ENCODE measurements around the gene SMAP1. TPM values are rescaled to one million over a fixed set of nuclear protein-coding genes. Genes with fewer than 3 reads are reported as not detected.

Gene SMAP1
- total and polyA plus RNA-seq, 9 of the 15 experiments (the other 6 are each of a cell fraction or from before 2014, with no cell fraction given) = 11.4 to 26.4 (median 15.5) TPM

- TF ChIP-seq, protein P1, sequence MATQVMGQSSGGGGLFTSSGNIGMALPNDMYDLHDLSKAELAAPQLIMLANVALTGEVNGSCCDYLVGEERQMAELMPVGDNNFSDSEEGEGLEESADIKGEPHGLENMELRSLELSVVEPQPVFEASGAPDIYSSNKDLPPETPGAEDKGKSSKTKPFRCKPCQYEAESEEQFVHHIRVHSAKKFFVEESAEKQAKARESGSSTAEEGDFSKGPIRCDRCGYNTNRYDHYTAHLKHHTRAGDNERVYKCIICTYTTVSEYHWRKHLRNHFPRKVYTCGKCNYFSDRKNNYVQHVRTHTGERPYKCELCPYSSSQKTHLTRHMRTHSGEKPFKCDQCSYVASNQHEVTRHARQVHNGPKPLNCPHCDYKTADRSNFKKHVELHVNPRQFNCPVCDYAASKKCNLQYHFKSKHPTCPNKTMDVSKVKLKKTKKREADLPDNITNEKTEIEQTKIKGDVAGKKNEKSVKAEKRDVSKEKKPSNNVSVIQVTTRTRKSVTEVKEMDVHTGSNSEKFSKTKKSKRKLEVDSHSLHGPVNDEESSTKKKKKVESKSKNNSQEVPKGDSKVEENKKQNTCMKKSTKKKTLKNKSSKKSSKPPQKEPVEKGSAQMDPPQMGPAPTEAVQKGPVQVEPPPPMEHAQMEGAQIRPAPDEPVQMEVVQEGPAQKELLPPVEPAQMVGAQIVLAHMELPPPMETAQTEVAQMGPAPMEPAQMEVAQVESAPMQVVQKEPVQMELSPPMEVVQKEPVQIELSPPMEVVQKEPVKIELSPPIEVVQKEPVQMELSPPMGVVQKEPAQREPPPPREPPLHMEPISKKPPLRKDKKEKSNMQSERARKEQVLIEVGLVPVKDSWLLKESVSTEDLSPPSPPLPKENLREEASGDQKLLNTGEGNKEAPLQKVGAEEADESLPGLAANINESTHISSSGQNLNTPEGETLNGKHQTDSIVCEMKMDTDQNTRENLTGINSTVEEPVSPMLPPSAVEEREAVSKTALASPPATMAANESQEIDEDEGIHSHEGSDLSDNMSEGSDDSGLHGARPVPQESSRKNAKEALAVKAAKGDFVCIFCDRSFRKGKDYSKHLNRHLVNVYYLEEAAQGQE (IDR thresholded peaks at IDR 0.05; ENCODE audit: borderline replicate concordance) = peak; percentile 50; the same call in 1 of the 2 replicates
- TF ChIP-seq, protein P1 (CRISPR knock-in tag; IDR thresholded peaks at IDR 0.05; ENCODE audit: low read depth) = no peak
- no peak for TF ChIP-seq CEBPG (CRISPR knock-in tag; IDR thresholded peaks at IDR 0.05)
- TF ChIP-seq CEBPG (tag; conservative IDR thresholded peaks at IDR 0.05 in 1 of 2, IDR thresholded peaks at IDR 0.05 in 1 of 2) = peak; percentile 52 to 60; a peak in 3 of 4 replicates
- TF ChIP-seq, protein P2, sequence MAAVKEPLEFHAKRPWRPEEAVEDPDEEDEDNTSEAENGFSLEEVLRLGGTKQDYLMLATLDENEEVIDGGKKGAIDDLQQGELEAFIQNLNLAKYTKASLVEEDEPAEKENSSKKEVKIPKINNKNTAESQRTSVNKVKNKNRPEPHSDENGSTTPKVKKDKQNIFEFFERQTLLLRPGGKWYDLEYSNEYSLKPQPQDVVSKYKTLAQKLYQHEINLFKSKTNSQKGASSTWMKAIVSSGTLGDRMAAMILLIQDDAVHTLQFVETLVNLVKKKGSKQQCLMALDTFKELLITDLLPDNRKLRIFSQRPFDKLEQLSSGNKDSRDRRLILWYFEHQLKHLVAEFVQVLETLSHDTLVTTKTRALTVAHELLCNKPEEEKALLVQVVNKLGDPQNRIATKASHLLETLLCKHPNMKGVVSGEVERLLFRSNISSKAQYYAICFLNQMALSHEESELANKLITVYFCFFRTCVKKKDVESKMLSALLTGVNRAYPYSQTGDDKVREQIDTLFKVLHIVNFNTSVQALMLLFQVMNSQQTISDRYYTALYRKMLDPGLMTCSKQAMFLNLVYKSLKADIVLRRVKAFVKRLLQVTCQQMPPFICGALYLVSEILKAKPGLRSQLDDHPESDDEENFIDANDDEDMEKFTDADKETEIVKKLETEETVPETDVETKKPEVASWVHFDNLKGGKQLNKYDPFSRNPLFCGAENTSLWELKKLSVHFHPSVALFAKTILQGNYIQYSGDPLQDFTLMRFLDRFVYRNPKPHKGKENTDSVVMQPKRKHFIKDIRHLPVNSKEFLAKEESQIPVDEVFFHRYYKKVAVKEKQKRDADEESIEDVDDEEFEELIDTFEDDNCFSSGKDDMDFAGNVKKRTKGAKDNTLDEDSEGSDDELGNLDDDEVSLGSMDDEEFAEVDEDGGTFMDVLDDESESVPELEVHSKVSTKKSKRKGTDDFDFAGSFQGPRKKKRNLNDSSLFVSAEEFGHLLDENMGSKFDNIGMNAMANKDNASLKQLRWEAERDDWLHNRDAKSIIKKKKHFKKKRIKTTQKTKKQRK (IDR thresholded peaks at IDR 0.05; ENCODE audit: borderline replicate concordance, low read depth, low read length) = no peak
- no peak for TF ChIP-seq SIN3A (IDR thresholded peaks at IDR 0.05; ENCODE audit: borderline replicate concordance in 2 of 2, control insufficient read depth in 1 of 2, low read depth in 2 of 2, low read length in 2 of 2)
- TF ChIP-seq PTBP1 (IDR thresholded peaks at IDR 0.05; ENCODE audit: low read depth, low read length) = no peak
- no peak for TF ChIP-seq COPS2 (conservative IDR thresholded peaks at IDR 0.05)
- TF ChIP-seq PCBP1 (IDR thresholded peaks at IDR 0.05; ENCODE audit: low read depth, low read length, poor library complexity, severe bottlenecking) = no peak
- TF ChIP-seq SFPQ (IDR thresholded peaks at IDR 0.05; ENCODE audit: low read depth, low read length) = no peak
- TF ChIP-seq ERF (CRISPR knock-in tag; IDR thresholded peaks at IDR 0.05) = no peak
- TF ChIP-seq NR1H2 (CRISPR knock-in tag; IDR thresholded peaks at IDR 0.05) = no peak
- no peak for TF ChIP-seq ZNF780A (CRISPR knock-in tag; IDR thresholded peaks at IDR 0.05)
Observed at GRCh38 chr6:70706491-70707123, 38.9 kb downstream of the SMAP1 start (continued).

Measured in K562 (cell line).